Keratinocyte (primary cell): ENCODE results near the gene BICDL1. TPM values are rescaled to one million over a fixed set of nuclear protein-coding genes. Genes with fewer than 3 reads are reported as not detected.

Source experiments
- DNase-seq: peaks from one replicate; pipeline ENCODE4 v3.0.0-alpha.2; 2011; ENCODE audit warnings: low read depth, missing footprints, low spot score
- FAIRE-seq: peaks from 2 replicates; lab custom pipeline; 2011; peaks lifted over from hg19 to GRCh38; lab: Jason Lieb, UNC
- H2AFZ ChIP-seq: 2 replicates; pipeline ENCODE4 v1.6.0; 2012; ENCODE audit warnings: low read length, control low read depth, inconsistent platforms; ENCODE audit not compliant: control insufficient read depth
- H3K27ac ChIP-seq: 2 replicates; pipeline ENCODE4 v1.5.1; 2011; ENCODE audit warnings: low read length; ENCODE audit not compliant: control insufficient read depth, insufficient read depth
- H3K27me3 ChIP-seq: 3 replicates; pipeline ENCODE4 v1.6.0; 2011; ENCODE audit warnings: low read length; ENCODE audit not compliant: control insufficient read depth, insufficient read depth; ENCODE audit errors: extremely low read depth
- H3K36me3 ChIP-seq, 2 experiments: 2 replicates in 1 of 2; 3 replicates in 1 of 2; pipeline ENCODE4 v1.5.1; 2011; ENCODE audit warnings: low read length in 2 of 2, mild to moderate bottlenecking in 1 of 2; ENCODE audit not compliant: control insufficient read depth in 2 of 2, insufficient read depth in 2 of 2; ENCODE audit errors: extremely low read depth in 1 of 2
- H3K4me1 ChIP-seq: 3 replicates; pipeline ENCODE4 v1.5.1; 2011; ENCODE audit warnings: low read length; ENCODE audit not compliant: control insufficient read depth, insufficient read depth; ENCODE audit errors: extremely low read depth
- H3K4me2 ChIP-seq: 3 replicates; pipeline ENCODE4 v1.6.0; 2011; ENCODE audit warnings: low read depth, low read length; ENCODE audit not compliant: control insufficient read depth, insufficient read depth; ENCODE audit errors: extremely low read depth
- H3K4me3 ChIP-seq, 3 experiments: fragments of 200-600 bp in 1 of 3; sonication (generic) in 1 of 3; 2 replicates in 2 of 3; 3 replicates in 1 of 3; pipeline ENCODE4 v1.5.1; 2011 to 2016; ENCODE audit warnings: low read length in 3 of 3, mild to moderate bottlenecking in 3 of 3, control low read depth in 2 of 3, inconsistent platforms in 1 of 3, low read depth in 1 of 3, mixed read lengths in 1 of 3, mixed run types in 1 of 3, moderate library complexity in 1 of 3; ENCODE audit not compliant: control insufficient read depth in 2 of 3, insufficient read depth in 2 of 3; ENCODE audit errors: extremely low read depth in 1 of 3
- H3K79me2 ChIP-seq: 2 replicates; pipeline ENCODE4 v1.6.0; 2012; ENCODE audit warnings: low read length; ENCODE audit not compliant: control insufficient read depth, insufficient read depth
- H3K9ac ChIP-seq: 3 replicates; pipeline ENCODE4 v1.6.0; 2011; ENCODE audit warnings: low read length; ENCODE audit not compliant: control insufficient read depth, insufficient read depth; ENCODE audit errors: extremely low read depth
- H3K9me1 ChIP-seq: 3 replicates; pipeline ENCODE4 v1.6.0; 2011; ENCODE audit warnings: low read length; ENCODE audit not compliant: control insufficient read depth, insufficient read depth; ENCODE audit errors: extremely low read depth
- H3K9me3 ChIP-seq: 2 replicates; pipeline ENCODE4 v1.5.1; 2012; ENCODE audit warnings: low read depth, low read length; ENCODE audit not compliant: control insufficient read depth
- H4K20me1 ChIP-seq: 3 replicates; pipeline ENCODE4 v1.6.0; 2011; ENCODE audit warnings: low read length; ENCODE audit not compliant: control insufficient read depth, insufficient read depth; ENCODE audit errors: extremely low read depth
- CTCF ChIP-seq, 3 experiments: IDR thresholded peaks in 1 of 3; conservative IDR thresholded peaks in 1 of 3; optimal IDR thresholded peaks in 1 of 3; 2 replicates in 2 of 3; 3 replicates in 1 of 3; pipeline versions ENCODE3 to v1.5.1; 2011; ENCODE audit warnings: low read length in 3 of 3, mild to moderate bottlenecking in 3 of 3, moderate library complexity in 2 of 3, control low read depth in 1 of 3, inconsistent platforms in 1 of 3; ENCODE audit not compliant: insufficient read depth in 2 of 3; ENCODE audit errors: extremely low read depth in 1 of 3
- EZH2 ChIP-seq: IDR thresholded peaks from one replicate; pipeline ENCODE4 v1.6.1; 2012; ENCODE audit warnings: inconsistent platforms, mild to moderate bottlenecking, low read length, moderate library complexity
- dilution Hi-C: fragments of 300-500 bp; cut with MboI; formaldehyde crosslinking; loops from one replicate; pipeline ENCODE4 v1.7.0; 2020; ENCODE audit warnings: low sequenced_read_pairs; ENCODE audit not compliant: extremely low pct_ligation_motif_present
- polyA plus RNA-seq, 5 experiments: library from polyadenylated mRNA; depleted of rRNA in 3 of 5; stranded (reverse) in 3 of 5; stranded (forward) in 1 of 5; unstranded in 1 of 5; fragments of >200 nt; gene quantifications; 1 replicate in 1 of 5; 2 replicates in 3 of 5; 3 replicates in 1 of 5; pipeline versions ENCODE4 v1.2.1 to v1.2.3, GENCODE V29; 2011 to 2012; ENCODE audit warnings: missing spikeins in 2 of 5, low read depth in 1 of 5, low replicate concordance in 1 of 5

Gene BICDL1
- polyA plus RNA-seq, 1 donor (not counting 4 experiments of a cell fraction or from before 2014, with no cell fraction given), result 6.4 TPM

- Histone ChIP-seq H3K27me3 (no peaks in the 10 kb centered on the region), H3K27ac (peak overlapping the region; percentile 84), H3K4me2 (peak overlapping the region; percentile 85), H3K79me2 (peaks cover 37% of the 10 kb centered on the region), H4K20me1 (peaks cover 5% of the 10 kb centered on the region), H3K4me3 (peak overlapping the region; percentile 87 to 92 (median 87)), H3K9me1 (no peaks in the 10 kb centered on the region), H2AFZ (peak overlapping the region; percentile 1), H3K36me3 (peaks cover 6 to 14% of the 10 kb centered on the region in 2 experiments), H3K9me3 (no peaks in the 10 kb centered on the region), H3K9ac (peak overlapping the region; percentile 84), H3K4me1 (peaks cover 28% of the 10 kb centered on the region)
- dilution Hi-C loops, result no loop called here
- DNase-seq, result peak; percentile 74
- TF ChIP-seq CTCF (optimal IDR thresholded peaks at IDR 0.05 in 1 of 3, IDR thresholded peaks at IDR 0.05 in 1 of 3, conservative IDR thresholded peaks at IDR 0.05 in 1 of 3; ENCODE audit: extremely low read depth in 1 of 3, insufficient read depth in 2 of 3, low read length in 3 of 3) (no peak), EZH2 (no peak)
- FAIRE-seq, result peak; percentile 60
Measured at GRCh38 chr12:120118321-120119061, 129.5 kb downstream of the BICDL1 start.

- peaks cover 4 to 9% of the 10 kb centered on the region in 2 experiments for H3K36me3 ChIP-seq
- TF ChIP-seq EZH2 (no peak), CTCF (optimal IDR thresholded peaks at IDR 0.05 in 1 of 3, IDR thresholded peaks at IDR 0.05 in 1 of 3, conservative IDR thresholded peaks at IDR 0.05 in 1 of 3; ENCODE audit: extremely low read depth in 1 of 3, insufficient read depth in 2 of 3, low read length in 3 of 3) (no peak)
- FAIRE-seq (no peak), DNase-seq (no peak)
- peak overlapping the region; percentile 84 for H3K27ac ChIP-seq
- H3K9me1 ChIP-seq, result no peaks in the 10 kb centered on the region
- H3K27me3 ChIP-seq, result no peaks in the 10 kb centered on the region
- peaks cover 28% of the 10 kb centered on the region for H3K79me2 ChIP-seq
- peak overlapping the region; percentile 84 for H3K9ac ChIP-seq
- peaks cover 5% of the 10 kb centered on the region for H4K20me1 ChIP-seq
- H3K4me1 ChIP-seq, result peaks cover 28% of the 10 kb centered on the region
- dilution Hi-C loops, result no loop called here
- H3K4me2 ChIP-seq, result peak overlapping the region; percentile 85
- no peaks in the 10 kb centered on the region for H3K9me3 ChIP-seq
- no peak overlapping the region for H2AFZ ChIP-seq
- no peak overlapping the region for H3K4me3 ChIP-seq
Measured at GRCh38 chr12:120119271-120119973, 130.4 kb downstream of the BICDL1 start.
